GM18505 (cell line): Measurements from ENCODE around the gene MT1H.

Experiments
- ATAC-seq: cut with Tn5 transposase; IDR thresholded peaks from one replicate; pipeline ENCODE4 v1.9.1; 2021; ENCODE audit not compliant: unreplicated experiment
- POLR2A ChIP-seq: IDR thresholded peaks from 4 replicates; pipeline ENCODE4 v1.6.1; 2011; ENCODE audit warnings: borderline replicate concordance; ENCODE audit not compliant: insufficient read depth, insufficient read length; ENCODE audit errors: extremely low read depth

Gene MT1H

GRCh38 chr16:56675685-56676210, 6.1 kb downstream of the MT1H start:
- TF ChIP-seq POLR2A: no peak
- no peak for ATAC-seq

DNA sequence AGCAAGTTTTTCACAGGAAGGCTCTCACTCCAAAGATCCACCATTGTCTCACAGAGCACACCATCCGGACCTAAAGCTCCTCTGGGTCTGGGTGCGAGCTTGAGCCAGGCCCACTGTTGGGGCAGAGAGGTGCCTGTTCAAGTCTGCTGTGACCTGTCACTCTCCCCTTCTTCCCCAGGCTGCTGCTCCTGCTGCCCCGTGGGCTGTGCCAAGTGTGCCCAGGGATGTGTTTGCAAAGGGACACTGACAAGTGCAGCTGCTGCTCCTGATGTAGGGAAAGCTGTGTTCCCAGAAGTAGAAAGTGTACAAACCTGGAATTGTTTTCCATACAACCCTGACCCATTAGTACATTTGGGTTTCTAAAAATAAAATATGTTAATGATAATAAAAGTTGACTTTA, 7.9 kb downstream of the MT1H start:
- TF ChIP-seq POLR2A: no peak
- no peak for ATAC-seq

DNA sequence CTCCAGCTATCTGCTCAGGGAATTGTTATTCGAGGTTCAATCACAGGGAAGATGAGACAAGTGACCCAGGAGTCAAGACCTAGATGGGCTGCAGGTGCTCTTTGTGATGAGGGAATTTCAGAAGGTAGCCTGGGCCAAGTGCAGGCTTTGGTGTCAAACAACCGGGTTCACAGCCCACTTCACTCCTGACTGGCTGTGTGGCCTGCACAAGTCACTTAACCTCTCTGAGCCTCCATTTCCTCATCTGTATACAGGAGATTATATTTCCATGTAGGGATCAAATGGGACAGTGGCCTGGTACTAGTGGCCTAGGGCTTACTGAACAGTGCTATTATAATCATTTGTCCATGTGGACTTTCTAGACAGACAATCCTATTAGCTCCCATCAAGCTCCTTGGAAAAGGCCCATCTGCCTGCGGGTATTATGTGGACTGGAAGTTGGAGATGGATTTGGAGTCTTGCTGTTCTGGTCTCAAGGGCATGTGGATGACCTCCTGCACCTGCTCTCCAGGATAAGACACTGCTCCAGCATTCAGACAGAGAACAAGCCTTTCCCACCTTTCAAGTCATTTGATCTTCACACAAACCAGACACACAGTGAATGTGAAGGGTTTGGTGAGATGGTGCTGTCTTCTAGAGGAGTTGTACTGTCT, 9.6 kb downstream of the MT1H start:
- ATAC-seq: no peak
- no peak for TF ChIP-seq POLR2A

DNA sequence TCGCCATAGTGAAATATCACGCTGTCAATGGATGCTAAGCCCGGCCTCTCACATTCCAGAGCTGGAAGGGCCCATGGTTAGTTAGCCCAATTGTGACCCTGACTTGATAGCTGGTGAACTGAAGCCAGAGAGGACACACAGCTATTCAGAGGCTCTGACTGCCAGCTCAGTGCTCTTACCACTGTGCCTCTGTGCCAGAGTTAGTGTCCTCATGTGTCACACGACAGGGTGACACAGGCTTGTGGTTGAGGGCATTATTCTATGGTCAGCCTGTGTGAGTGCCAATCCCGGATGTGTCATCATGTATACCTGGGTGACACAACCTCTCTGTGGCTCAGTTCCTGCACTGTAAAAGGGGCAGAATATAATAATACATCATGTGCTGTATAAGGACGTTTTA, 10.2 kb downstream of the MT1H start:
- no peak for ATAC-seq
- no peak for TF ChIP-seq POLR2A

DNA sequence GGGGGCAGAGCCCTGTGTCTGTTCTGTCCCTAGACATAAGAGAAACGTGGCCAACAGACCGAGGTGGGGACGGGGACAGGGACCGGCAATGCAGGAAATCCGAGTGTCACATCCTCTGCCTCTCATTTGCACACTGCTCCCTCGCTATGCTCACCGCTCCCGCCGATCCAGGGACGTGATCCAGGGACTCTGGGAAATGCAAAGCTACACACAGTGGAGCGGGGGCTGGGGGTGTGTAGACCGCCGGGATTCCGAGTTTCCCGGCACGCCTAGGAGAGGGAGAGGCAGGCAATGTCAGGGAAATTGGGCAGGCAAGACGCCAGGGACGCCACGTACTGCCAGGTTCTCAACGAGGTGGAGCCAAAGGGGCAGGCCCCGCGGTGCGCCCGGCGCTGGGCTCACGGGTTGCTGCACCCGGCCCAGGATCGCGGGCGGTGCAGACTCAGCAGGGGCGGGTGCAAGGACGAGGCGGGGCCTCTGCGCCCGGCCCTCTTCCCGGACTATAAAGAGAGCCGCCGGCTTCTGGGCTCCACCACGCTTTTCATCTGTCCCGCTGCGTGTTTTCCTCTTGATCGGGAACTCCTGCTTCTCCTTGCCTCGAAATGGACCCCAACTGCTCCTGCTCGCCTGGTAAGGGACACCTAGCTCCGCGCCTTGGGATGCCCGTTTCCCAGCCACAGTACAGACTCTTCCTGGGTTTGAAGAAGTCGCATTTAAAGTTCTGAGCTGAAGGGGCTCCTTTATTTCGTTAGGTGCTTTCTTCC, 12.5 kb downstream of the MT1H start, which contains the start of gene MT1X:
MT1X (plus strand) TSS at position 532 of the 764 bp plus-strand sequence; CDS start at position 603, 71 bp downstream.
- TF ChIP-seq POLR2A: peak; percentile 85
- peak; percentile 97 for ATAC-seq

GRCh38 chr16:56682703-56683397, 13.2 kb downstream of the MT1H start:
- no peak for TF ChIP-seq POLR2A
- peak; percentile 12 for ATAC-seq

- TF ChIP-seq POLR2A: no peak
- no peak for ATAC-seq
Measured at GRCh38 chr16:56683424-56684172, 14.0 kb downstream of the MT1H start.

GRCh38 chr16:56684256-56684925, 14.8 kb downstream of the MT1H start:
- no peak for ATAC-seq
- no peak for TF ChIP-seq POLR2A

- TF ChIP-seq POLR2A: no peak
- no peak for ATAC-seq
Measured at GRCh38 chr16:56684926-56685590, 15.4 kb downstream of the MT1H start.

GRCh38 chr16:56686758-56687157, 17.1 kb downstream of the MT1H start:
- no peak for ATAC-seq
- no peak for TF ChIP-seq POLR2A

- TF ChIP-seq POLR2A: no peak
- ATAC-seq: no peak
Measured at GRCh38 chr16:56688762-56689161, 19.1 kb downstream of the MT1H start.

DNA sequence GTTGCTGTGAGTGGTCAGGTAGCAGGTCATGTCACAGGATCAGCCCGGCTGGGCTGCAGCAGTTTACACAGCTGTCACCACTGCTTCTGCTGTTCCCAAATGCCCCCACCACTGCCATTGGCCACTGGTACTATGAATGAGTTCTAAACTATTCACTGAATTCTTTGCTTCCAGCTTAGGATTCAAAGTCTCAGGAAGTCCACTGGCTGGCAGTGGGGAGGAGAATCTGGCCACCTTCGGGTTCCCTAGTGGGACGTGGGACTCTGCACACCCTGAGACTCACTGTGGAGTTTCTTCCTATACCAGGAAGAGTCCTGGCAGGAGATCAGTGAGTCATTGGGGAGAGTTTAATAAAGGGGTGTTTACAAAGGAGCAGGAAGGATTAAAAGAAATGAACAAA, 19.6 kb downstream of the MT1H start:
- TF ChIP-seq POLR2A: no peak
- ATAC-seq: no peak
